ENCODE measurements around the gene RXRA. TPM values are rescaled to one million over a fixed set of nuclear protein-coding genes. Genes with fewer than 3 reads are reported as not detected.

Gene RXRA
- total RNA-seq, 1 donor: 26.4 TPM

- Histone ChIP-seq H3K9me3 (ENCODE audit: low read depth, low read length) (no peaks in the 10 kb centered on the region), H3K4me1 (ENCODE audit: insufficient read depth, low read length) (peaks cover 7% of the 10 kb centered on the region), H3K79me2 (ENCODE audit: insufficient read depth, low read length) (no peaks in the 10 kb centered on the region), H4K20me1 (ENCODE audit: insufficient read depth, low read length) (peaks cover 23% of the 10 kb centered on the region), H3K27me3 (ENCODE audit: insufficient read depth, low read length) (no peaks in the 10 kb centered on the region), H3K4me3 (ENCODE audit: insufficient read depth, low read length) (no peak overlapping the region), H2AFZ (ENCODE audit: low read length) (no peak overlapping the region), H3K36me3 (ENCODE audit: insufficient read depth, low read length) (peaks cover 17% of the 10 kb centered on the region), H3K4me2 (ENCODE audit: insufficient read depth, low read length) (no peak overlapping the region), H3K27ac (ENCODE audit: low read depth, low read length) (no peak overlapping the region)
- no peak for DNase-seq (ENCODE audit: insufficient read length, low spot score, missing footprints)
- no peak for TF ChIP-seq CTCF (IDR thresholded peaks at IDR 0.05; ENCODE audit: extremely low read depth, low read depth, low read length)
Observed at GRCh38 chr9:134431095-134431494, 104.8 kb downstream of the RXRA start.

- TF ChIP-seq CTCF (IDR thresholded peaks at IDR 0.05; ENCODE audit: extremely low read depth, low read depth, low read length): no peak
- peaks cover 23% of the 10 kb centered on the region for H3K36me3 ChIP-seq (ENCODE audit: insufficient read depth, low read length)
- H3K27me3 ChIP-seq (ENCODE audit: insufficient read depth, low read length): no peaks in the 10 kb centered on the region
- no peak for DNase-seq (ENCODE audit: insufficient read length, low spot score, missing footprints)
- no peaks in the 10 kb centered on the region for H3K79me2 ChIP-seq (ENCODE audit: insufficient read depth, low read length)
- no peak overlapping the region for H3K27ac ChIP-seq (ENCODE audit: low read depth, low read length)
- H4K20me1 ChIP-seq (ENCODE audit: insufficient read depth, low read length): peaks cover 21% of the 10 kb centered on the region
- no peak overlapping the region for H3K4me3 ChIP-seq (ENCODE audit: insufficient read depth, low read length)
- H3K9me3 ChIP-seq (ENCODE audit: low read depth, low read length): no peaks in the 10 kb centered on the region
- H3K4me2 ChIP-seq (ENCODE audit: insufficient read depth, low read length): no peak overlapping the region
- no peak overlapping the region for H2AFZ ChIP-seq (ENCODE audit: low read length)
- peaks cover 7% of the 10 kb centered on the region for H3K4me1 ChIP-seq (ENCODE audit: insufficient read depth, low read length)
Observed at GRCh38 chr9:134431626-134432025, 105.4 kb downstream of the RXRA start.

GRCh38 chr9:134432471-134432870 is 106.2 kb downstream of the RXRA start:
- peak; percentile 86 for DNase-seq (ENCODE audit: insufficient read length, low spot score, missing footprints)
- peaks cover 31% of the 10 kb centered on the region for H3K36me3 ChIP-seq (ENCODE audit: insufficient read depth, low read length)
- H3K27ac ChIP-seq (ENCODE audit: low read depth, low read length): no peak overlapping the region
- peaks cover 21% of the 10 kb centered on the region for H4K20me1 ChIP-seq (ENCODE audit: insufficient read depth, low read length)
- no peak for TF ChIP-seq CTCF (IDR thresholded peaks at IDR 0.05; ENCODE audit: extremely low read depth, low read depth, low read length)
- H3K27me3 ChIP-seq (ENCODE audit: insufficient read depth, low read length): no peaks in the 10 kb centered on the region
- no peaks in the 10 kb centered on the region for H3K79me2 ChIP-seq (ENCODE audit: insufficient read depth, low read length)
- no peak overlapping the region for H2AFZ ChIP-seq (ENCODE audit: low read length)
- H3K4me2 ChIP-seq (ENCODE audit: insufficient read depth, low read length): no peak overlapping the region
- H3K9me3 ChIP-seq (ENCODE audit: low read depth, low read length): no peaks in the 10 kb centered on the region
- H3K4me1 ChIP-seq (ENCODE audit: insufficient read depth, low read length): peaks cover 7% of the 10 kb centered on the region
- H3K4me3 ChIP-seq (ENCODE audit: insufficient read depth, low read length): no peak overlapping the region

GRCh38 chr9:134433101-134433500 is 106.8 kb downstream of the RXRA start:
- Histone ChIP-seq H3K79me2 (ENCODE audit: insufficient read depth, low read length) (no peaks in the 10 kb centered on the region), H2AFZ (ENCODE audit: low read length) (no peak overlapping the region), H3K36me3 (ENCODE audit: insufficient read depth, low read length) (peaks cover 32% of the 10 kb centered on the region), H4K20me1 (ENCODE audit: insufficient read depth, low read length) (peaks cover 16% of the 10 kb centered on the region), H3K27ac (ENCODE audit: low read depth, low read length) (no peak overlapping the region), H3K4me1 (ENCODE audit: insufficient read depth, low read length) (peaks cover 7% of the 10 kb centered on the region), H3K9me3 (ENCODE audit: low read depth, low read length) (no peaks in the 10 kb centered on the region), H3K27me3 (ENCODE audit: insufficient read depth, low read length) (no peaks in the 10 kb centered on the region), H3K4me3 (ENCODE audit: insufficient read depth, low read length) (no peak overlapping the region), H3K4me2 (ENCODE audit: insufficient read depth, low read length) (no peak overlapping the region)
- no peak for TF ChIP-seq CTCF (IDR thresholded peaks at IDR 0.05; ENCODE audit: extremely low read depth, low read depth, low read length)
- peak; percentile 97 for DNase-seq (ENCODE audit: insufficient read length, low spot score, missing footprints)
